HepG2 (cell line): ENCODE results near the gene TBCD. TPM values are rescaled to one million over a fixed set of nuclear protein-coding genes. Genes with fewer than 3 reads are reported as not detected.

Experiments used
- ARNT2 ChIP-seq: sonication (generic); formaldehyde crosslinking; IDR thresholded peaks from 2 replicates; pipeline ENCODE4 v1.8.0; 2022; ENCODE audit warnings: mild to moderate bottlenecking, low read depth, missing genetic modification reagents, moderate library complexity
- GATAD2A ChIP-seq: IDR thresholded peaks from 2 replicates; pipeline ENCODE4 v1.6.1; 2016
- HMG20B ChIP-seq: conservative IDR thresholded peaks from 2 replicates; pipeline ENCODE4 v1.6.1; 2016; ENCODE audit warnings: missing genetic modification reagents, missing compliant biosample characterization
- HNRNPLL ChIP-seq: fragments of 200-400 bp; formaldehyde crosslinking; IDR thresholded peaks from 2 replicates; pipeline ENCODE4 v1.6.1; 2017; ENCODE audit warnings: mild to moderate bottlenecking, low read depth, low read length; ENCODE audit not compliant: poor library complexity, severe bottlenecking
- KDM2A ChIP-seq: sonication (generic); formaldehyde crosslinking; IDR thresholded peaks from 2 replicates; pipeline ENCODE4 v1.4.0; 2020; ENCODE audit warnings: low read depth, missing genetic modification reagents, borderline replicate concordance
- KLF11 ChIP-seq: IDR thresholded peaks from 2 replicates; pipeline ENCODE4 v1.6.1; 2016; ENCODE audit warnings: missing compliant biosample characterization
- MTA1 ChIP-seq: sonication (generic); formaldehyde crosslinking; IDR thresholded peaks from 2 replicates; pipeline ENCODE4 v1.4.0; 2020; ENCODE audit warnings: missing genetic modification reagents, mild to moderate bottlenecking, borderline replicate concordance
- MXD4 ChIP-seq: IDR thresholded peaks from 2 replicates; pipeline ENCODE4 v1.6.1; 2016; ENCODE audit warnings: mild to moderate bottlenecking, missing biosample characterization, missing genetic modification reagents
- NONO ChIP-seq, 2 experiments: fragments of 450-650 bp in 1 of 2; sonication (generic) in 1 of 2; formaldehyde crosslinking in 1 of 2; IDR thresholded peaks in 1 of 2; conservative IDR thresholded peaks in 1 of 2; 2 replicates each; pipeline versions ENCODE4 v1.6.1 to v1.8.0; 2017 to 2022; ENCODE audit warnings: mild to moderate bottlenecking in 1 of 2, missing genetic modification reagents in 1 of 2, moderate library complexity in 1 of 2
- TGIF2 ChIP-seq: IDR thresholded peaks from 2 replicates; pipeline ENCODE4 v1.6.1; 2016; ENCODE audit warnings: control low read depth, missing compliant biosample characterization
- ZBTB20 ChIP-seq: sonication (generic); formaldehyde crosslinking; IDR thresholded peaks from 2 replicates; pipeline ENCODE4 v1.8.1; 2023; ENCODE audit warnings: missing genetic modification reagents, low read depth, mild to moderate bottlenecking, borderline replicate concordance
- ZBTB7A ChIP-seq: sonication (generic); formaldehyde crosslinking; IDR thresholded peaks from 2 replicates; pipeline ENCODE4 v1.8.0; 2022; ENCODE audit warnings: mild to moderate bottlenecking, missing genetic modification reagents
- ZNF224 ChIP-seq: sonication (generic); formaldehyde crosslinking; IDR thresholded peaks from 2 replicates; pipeline ENCODE4 v1.5.0; 2020; ENCODE audit warnings: mild to moderate bottlenecking, missing genetic modification reagents
- ZNF274 ChIP-seq: sonication (generic); formaldehyde crosslinking; IDR thresholded peaks from 2 replicates; pipeline ENCODE4 v1.5.1; 2020; ENCODE audit warnings: mild to moderate bottlenecking, missing genetic modification reagents
- ZNF567 ChIP-seq: sonication (generic); formaldehyde crosslinking; IDR thresholded peaks from 2 replicates; pipeline ENCODE4 v1.8.1; 2023; ENCODE audit warnings: mild to moderate bottlenecking, missing genetic modification reagents, borderline replicate concordance
- ZNF644 ChIP-seq: IDR thresholded peaks from 2 replicates; pipeline ENCODE4 v1.6.1; 2016; ENCODE audit warnings: low read depth
- polyA plus RNA-seq, 8 experiments: library from polyadenylated mRNA; depleted of rRNA in 3 of 8; stranded (reverse) in 7 of 8; unstranded in 1 of 8; fragments of >200 nt; fragmentation: Illumina TruSeq in 4 of 8; extraction: Trizol in 4 of 8; gene quantifications; 2 replicates each; pipeline versions ENCODE4 v1.2.1 to v1.2.3, GENCODE V29; 2011 to 2016; ENCODE audit warnings: low read depth in 4 of 8, missing spikeins in 1 of 8, mixed read lengths in 1 of 8; ENCODE audit not compliant: insufficient read depth in 1 of 8
- total RNA-seq, 5 experiments: library from RNA; depleted of rRNA; stranded (reverse); fragments of >200 nt; fragmentation: Illumina TruSeq; extraction: Trizol; gene quantifications; 2 replicates each; pipeline ENCODE4 v1.2.3, GENCODE V29; 2016; ENCODE audit warnings: low read depth in 1 of 5
- TF ChIP-seq, protein P1 (sequence below), 2 experiments: sonication (generic) in 1 of 2; formaldehyde crosslinking in 1 of 2; IDR thresholded peaks; 2 replicates each; pipeline versions ENCODE4 v1.5.1 to v1.6.1; 2011 to 2020; ENCODE audit warnings: borderline replicate concordance in 1 of 2, low read depth in 1 of 2, low read length in 1 of 2, mild to moderate bottlenecking in 1 of 2, missing genetic modification reagents in 1 of 2, moderate library complexity in 1 of 2
- TF ChIP-seq, protein P2 (sequence below): sonication (generic); formaldehyde crosslinking; IDR thresholded peaks from 2 replicates; pipeline ENCODE4 v1.4.0; 2020; ENCODE audit warnings: missing genetic modification reagents
- TF ChIP-seq, protein P3 (sequence below): sonication (generic); formaldehyde crosslinking; IDR thresholded peaks from 2 replicates; pipeline ENCODE4 v1.5.1; 2020; ENCODE audit warnings: missing genetic modification reagents, mild to moderate bottlenecking, borderline replicate concordance

The TBCD gene
- total and polyA plus RNA-seq, 2 of the 13 experiments (the other 11 are each of a cell fraction or from before 2014, with no cell fraction given): 33.9 to 54.8 TPM

DNA sequence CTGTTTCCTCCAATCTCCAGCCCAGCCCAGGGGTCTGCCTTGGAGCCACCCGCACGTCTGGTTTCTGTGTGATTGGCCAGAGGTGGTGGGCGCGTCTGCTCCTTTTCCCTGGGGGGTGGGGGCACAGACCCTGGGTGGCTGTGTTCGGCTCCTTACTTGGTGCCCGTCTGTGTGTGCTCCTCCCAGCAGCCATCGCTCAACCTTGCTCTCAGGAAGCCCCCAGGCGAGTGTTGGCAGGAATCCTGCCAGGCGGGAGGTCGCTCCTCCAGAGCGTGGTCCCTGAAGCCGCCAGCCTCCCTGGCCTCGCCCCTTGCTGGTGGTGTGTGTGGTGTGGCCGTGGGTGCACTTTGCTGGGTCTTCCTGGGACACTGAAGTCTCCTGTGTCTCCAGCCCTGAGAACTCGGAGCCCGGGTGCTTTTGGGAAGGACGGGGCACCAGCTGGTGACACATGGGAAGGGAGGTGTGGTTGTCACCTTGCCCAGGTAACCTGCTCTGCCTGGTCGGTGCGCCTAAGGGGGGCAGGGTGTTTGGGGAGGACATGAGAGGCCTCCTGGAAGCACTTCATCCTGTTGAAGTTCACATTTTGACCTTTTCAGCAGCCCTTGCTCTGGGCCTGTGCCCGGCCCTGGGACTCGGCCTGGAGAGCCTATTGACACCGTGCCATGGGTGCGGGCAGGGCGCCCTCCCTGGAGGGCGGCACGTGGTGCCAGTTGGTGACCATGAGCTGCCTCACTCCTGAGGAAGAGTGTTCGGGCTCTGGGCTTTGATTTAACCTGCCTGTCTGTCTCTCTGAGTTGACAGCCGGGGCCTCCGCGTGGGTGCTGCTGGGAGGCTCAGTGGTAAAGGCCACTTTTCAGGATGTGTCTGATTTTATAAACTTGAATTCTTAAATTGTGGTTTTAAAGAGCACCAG, 137.0 kb downstream of the TBCD start (continued):
- TF ChIP-seq HMG20B (CRISPR knock-in tag): peak; percentile 66; the same call in 1 of the 2 replicates
- 0 out of 2 replicates have a peak, but pooled peaks have one; percentile 79 for TF ChIP-seq TGIF2 (CRISPR knock-in tag)
- no peak for TF ChIP-seq KLF11 (CRISPR knock-in tag)
- TF ChIP-seq MXD4 (CRISPR knock-in tag): no peak
- TF ChIP-seq ZNF567 (CRISPR knock-in tag): peak; percentile 30; the same call in 1 of the 2 replicates
- TF ChIP-seq, protein P1, sequence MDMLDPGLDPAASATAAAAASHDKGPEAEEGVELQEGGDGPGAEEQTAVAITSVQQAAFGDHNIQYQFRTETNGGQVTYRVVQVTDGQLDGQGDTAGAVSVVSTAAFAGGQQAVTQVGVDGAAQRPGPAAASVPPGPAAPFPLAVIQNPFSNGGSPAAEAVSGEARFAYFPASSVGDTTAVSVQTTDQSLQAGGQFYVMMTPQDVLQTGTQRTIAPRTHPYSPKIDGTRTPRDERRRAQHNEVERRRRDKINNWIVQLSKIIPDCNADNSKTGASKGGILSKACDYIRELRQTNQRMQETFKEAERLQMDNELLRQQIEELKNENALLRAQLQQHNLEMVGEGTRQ (IDR thresholded peaks at IDR 0.05; ENCODE audit: low read depth, low read length): 0 out of 2 replicates have a peak, but pooled peaks have one; percentile 13
- TF ChIP-seq, protein P1 (CRISPR knock-in tag; IDR thresholded peaks at IDR 0.05; ENCODE audit: borderline replicate concordance): 0 out of 2 replicates have a peak, but pooled peaks have one; percentile 21
- no peak for TF ChIP-seq NONO (IDR thresholded peaks at IDR 0.05)
- TF ChIP-seq NONO (CRISPR knock-in tag; conservative IDR thresholded peaks at IDR 0.05): peak; percentile 14; the same call in 1 of the 2 replicates
- TF ChIP-seq ZBTB20: no peak
- TF ChIP-seq, protein P2, sequence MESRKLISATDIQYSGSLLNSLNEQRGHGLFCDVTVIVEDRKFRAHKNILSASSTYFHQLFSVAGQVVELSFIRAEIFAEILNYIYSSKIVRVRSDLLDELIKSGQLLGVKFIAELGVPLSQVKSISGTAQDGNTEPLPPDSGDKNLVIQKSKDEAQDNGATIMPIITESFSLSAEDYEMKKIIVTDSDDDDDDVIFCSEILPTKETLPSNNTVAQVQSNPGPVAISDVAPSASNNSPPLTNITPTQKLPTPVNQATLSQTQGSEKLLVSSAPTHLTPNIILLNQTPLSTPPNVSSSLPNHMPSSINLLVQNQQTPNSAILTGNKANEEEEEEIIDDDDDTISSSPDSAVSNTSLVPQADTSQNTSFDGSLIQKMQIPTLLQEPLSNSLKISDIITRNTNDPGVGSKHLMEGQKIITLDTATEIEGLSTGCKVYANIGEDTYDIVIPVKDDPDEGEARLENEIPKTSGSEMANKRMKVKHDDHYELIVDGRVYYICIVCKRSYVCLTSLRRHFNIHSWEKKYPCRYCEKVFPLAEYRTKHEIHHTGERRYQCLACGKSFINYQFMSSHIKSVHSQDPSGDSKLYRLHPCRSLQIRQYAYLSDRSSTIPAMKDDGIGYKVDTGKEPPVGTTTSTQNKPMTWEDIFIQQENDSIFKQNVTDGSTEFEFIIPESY: peak; percentile 97
- TF ChIP-seq, protein P3, sequence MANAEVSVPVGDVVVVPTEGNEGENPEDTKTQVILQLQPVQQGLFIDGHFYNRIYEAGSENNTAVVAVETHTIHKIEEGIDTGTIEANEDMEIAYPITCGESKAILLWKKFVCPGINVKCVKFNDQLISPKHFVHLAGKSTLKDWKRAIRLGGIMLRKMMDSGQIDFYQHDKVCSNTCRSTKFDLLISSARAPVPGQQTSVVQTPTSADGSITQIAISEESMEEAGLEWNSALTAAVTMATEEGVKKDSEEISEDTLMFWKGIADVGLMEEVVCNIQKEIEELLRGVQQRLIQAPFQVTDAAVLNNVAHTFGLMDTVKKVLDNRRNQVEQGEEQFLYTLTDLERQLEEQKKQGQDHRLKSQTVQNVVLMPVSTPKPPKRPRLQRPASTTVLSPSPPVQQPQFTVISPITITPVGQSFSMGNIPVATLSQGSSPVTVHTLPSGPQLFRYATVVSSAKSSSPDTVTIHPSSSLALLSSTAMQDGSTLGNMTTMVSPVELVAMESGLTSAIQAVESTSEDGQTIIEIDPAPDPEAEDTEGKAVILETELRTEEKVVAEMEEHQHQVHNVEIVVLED (CRISPR knock-in tag): 0 out of 2 replicates have a peak, but pooled peaks have one; percentile 49
- peak; percentile 63 for TF ChIP-seq KDM2A (CRISPR knock-in tag)
- TF ChIP-seq ARNT2 (CRISPR knock-in tag): peak; percentile 71; the same call in 1 of the 2 replicates
- peak; percentile 63; the same call in 1 of the 2 replicates for TF ChIP-seq GATAD2A (CRISPR knock-in tag)
- TF ChIP-seq ZNF274 (CRISPR knock-in tag): 0 out of 2 replicates have a peak, but pooled peaks have one; percentile 30
- TF ChIP-seq MTA1 (CRISPR knock-in tag): peak; percentile 12; the same call in 1 of the 2 replicates
- TF ChIP-seq ZNF644 (CRISPR knock-in tag): 0 out of 2 replicates have a peak, but pooled peaks have one; percentile 13
- no peak for TF ChIP-seq HNRNPLL
- 0 out of 2 replicates have a peak, but pooled peaks have one; percentile 28 for TF ChIP-seq ZBTB7A (CRISPR knock-in tag)
- peak; percentile 32; the same call in 1 of the 2 replicates for TF ChIP-seq ZNF224 (CRISPR knock-in tag)
